Endothelial cell of hepatic sinusoid (primary cell): ENCODE measurements around the gene C2orf49.

Experiments used
- in situ Hi-C: cut with HindIII; loops from 2 replicates; pipeline ENCODE4 v1.10.0; 2017; ENCODE audit warnings: low sequenced_read_pairs

Gene C2orf49

GRCh38 chr2:105398336-105399206, 61.2 kb downstream of the C2orf49 start, which contains the start of gene FHL2:
FHL2 (minus strand) TSS chr2:105399051; CDS start chr2:105386516, 12,535 bp downstream.
- in situ Hi-C loops, result no loop called here
